HepG2 (cell line): Measurements from ENCODE around the gene CHMP4B. TPM values are rescaled to one million over a fixed set of nuclear protein-coding genes. Genes with fewer than 3 reads are reported as not detected.

ENCODE experiments used
- AFF4 ChIP-seq: sonication (generic); formaldehyde crosslinking; IDR thresholded peaks from 2 replicates; pipeline ENCODE4 v1.4.0; 2020; ENCODE audit warnings: missing genetic modification reagents
- CAMTA2 ChIP-seq: sonication (generic); formaldehyde crosslinking; IDR thresholded peaks from 2 replicates; pipeline ENCODE4 v1.4.0; 2020; ENCODE audit warnings: mild to moderate bottlenecking, missing genetic modification reagents, borderline replicate concordance
- EP300 ChIP-seq, 3 experiments: sonication (generic) in 1 of 3; formaldehyde crosslinking in 1 of 3; IDR thresholded peaks; 2 replicates each; pipeline versions ENCODE4 v1.5.1 to v1.6.1; 2011 to 2020; ENCODE audit warnings: low read depth in 2 of 3, low read length in 2 of 3, borderline replicate concordance in 1 of 3, improper control_type of control experiment in 1 of 3, mild to moderate bottlenecking in 1 of 3, missing genetic modification reagents in 1 of 3, moderate library complexity in 1 of 3
- FOXP1 ChIP-seq, 2 experiments: fragments of 450-650 bp in 1 of 2; IDR thresholded peaks; 2 replicates each; pipeline ENCODE4 v1.6.1; 2017 to 2018; ENCODE audit warnings: antibody characterized with exemption in 1 of 2
- HDAC2 ChIP-seq: sonication (generic); formaldehyde crosslinking; IDR thresholded peaks from 2 replicates; pipeline ENCODE4 v1.4.0; 2020; ENCODE audit warnings: missing genetic modification reagents
- IRF9 ChIP-seq: sonication (generic); formaldehyde crosslinking; IDR thresholded peaks from 2 replicates; pipeline ENCODE4 v1.8.0; 2022; ENCODE audit warnings: missing genetic modification reagents, mild to moderate bottlenecking, borderline replicate concordance
- MEIS1 ChIP-seq: sonication (generic); formaldehyde crosslinking; IDR thresholded peaks from 2 replicates; pipeline ENCODE4 v1.9.0; 2021; ENCODE audit warnings: mild to moderate bottlenecking, missing genetic modification reagents, moderate library complexity, borderline replicate concordance
- POLR2AphosphoS5 ChIP-seq: IDR thresholded peaks from 2 replicates; pipeline ENCODE4 v1.6.1; 2012; ENCODE audit warnings: low read depth, low read length
- RBM22 ChIP-seq: fragments of 200-400 bp; formaldehyde crosslinking; optimal IDR thresholded peaks from 2 replicates; pipeline ENCODE3; 2017; ENCODE audit warnings: mild to moderate bottlenecking, low read length, moderate library complexity
- SMAD9 ChIP-seq: sonication (generic); formaldehyde crosslinking; IDR thresholded peaks from 2 replicates; pipeline ENCODE4 v1.5.1; 2020; ENCODE audit warnings: mild to moderate bottlenecking, missing genetic modification reagents
- ZNF589 ChIP-seq: sonication (generic); formaldehyde crosslinking; conservative IDR thresholded peaks from 2 replicates; pipeline ENCODE4 v1.8.0; 2022; ENCODE audit warnings: mild to moderate bottlenecking, moderate library complexity, missing genetic modification reagents
- ZNF737 ChIP-seq: sonication (generic); formaldehyde crosslinking; IDR thresholded peaks from 2 replicates; pipeline ENCODE4 v1.5.0; 2020; ENCODE audit warnings: missing genetic modification reagents, mild to moderate bottlenecking, borderline replicate concordance
- ZNF780A ChIP-seq: sonication (generic); formaldehyde crosslinking; IDR thresholded peaks from 2 replicates; pipeline ENCODE4 v1.8.0; 2022; ENCODE audit warnings: mild to moderate bottlenecking, missing genetic modification reagents, moderate library complexity
- polyA plus RNA-seq, 8 experiments: library from polyadenylated mRNA; depleted of rRNA in 3 of 8; stranded (reverse) in 7 of 8; unstranded in 1 of 8; fragments of >200 nt; fragmentation: Illumina TruSeq in 4 of 8; extraction: Trizol in 4 of 8; gene quantifications; 2 replicates each; pipeline versions ENCODE4 v1.2.1 to v1.2.3, GENCODE V29; 2011 to 2016; ENCODE audit warnings: low read depth in 4 of 8, missing spikeins in 1 of 8, mixed read lengths in 1 of 8; ENCODE audit not compliant: insufficient read depth in 1 of 8
- total RNA-seq, 5 experiments: library from RNA; depleted of rRNA; stranded (reverse); fragments of >200 nt; fragmentation: Illumina TruSeq; extraction: Trizol; gene quantifications; 2 replicates each; pipeline ENCODE4 v1.2.3, GENCODE V29; 2016; ENCODE audit warnings: low read depth in 1 of 5
- TF ChIP-seq, protein P1 (sequence below): sonication (generic); formaldehyde crosslinking; IDR thresholded peaks from 2 replicates; pipeline ENCODE4 v1.5.1; 2020; ENCODE audit warnings: mild to moderate bottlenecking, missing genetic modification reagents, moderate library complexity
- TF ChIP-seq, protein P2 (sequence below): sonication (generic); formaldehyde crosslinking; IDR thresholded peaks from 2 replicates; pipeline ENCODE4 v1.4.0; 2020; ENCODE audit warnings: missing genetic modification reagents, low read depth, mild to moderate bottlenecking, borderline replicate concordance
- TF ChIP-seq, protein P3 (sequence below): sonication (generic); formaldehyde crosslinking; IDR thresholded peaks from 2 replicates; pipeline ENCODE4 v1.8.1; 2022; ENCODE audit warnings: low read depth, mild to moderate bottlenecking, missing genetic modification reagents

The CHMP4B gene
- total and polyA plus RNA-seq, 2 of the 13 experiments (the other 11 are each of a cell fraction or from before 2014, with no cell fraction given), result 40.1 to 45.6 TPM

- TF ChIP-seq EP300 (IDR thresholded peaks at IDR 0.05; ENCODE audit: low read depth in 2 of 2, low read length in 2 of 2) (no peak), EP300 (CRISPR knock-in tag; IDR thresholded peaks at IDR 0.05; ENCODE audit: borderline replicate concordance) (no peak; the same call in 1 of the 2 replicates), ZNF589 (CRISPR knock-in tag) (no peak), POLR2AphosphoS5 (no peak), ZNF737 (CRISPR knock-in tag) (no peak; the same call in 1 of the 2 replicates), MEIS1 (CRISPR knock-in tag) (peak; percentile 12; the same call in 1 of the 2 replicates), RBM22 (no peak), SMAD9 (CRISPR knock-in tag) (no peak), CAMTA2 (no peak), IRF9 (CRISPR knock-in tag) (no peak), HDAC2 (no peak; the same call in 1 of the 2 replicates), FOXP1 (IDR thresholded peaks at IDR 0.05) (no peak), FOXP1 (CRISPR knock-in tag; IDR thresholded peaks at IDR 0.05) (no peak), AFF4 (CRISPR knock-in tag) (no peak), ZNF780A (CRISPR knock-in tag) (no peak)
- TF ChIP-seq, protein P1, sequence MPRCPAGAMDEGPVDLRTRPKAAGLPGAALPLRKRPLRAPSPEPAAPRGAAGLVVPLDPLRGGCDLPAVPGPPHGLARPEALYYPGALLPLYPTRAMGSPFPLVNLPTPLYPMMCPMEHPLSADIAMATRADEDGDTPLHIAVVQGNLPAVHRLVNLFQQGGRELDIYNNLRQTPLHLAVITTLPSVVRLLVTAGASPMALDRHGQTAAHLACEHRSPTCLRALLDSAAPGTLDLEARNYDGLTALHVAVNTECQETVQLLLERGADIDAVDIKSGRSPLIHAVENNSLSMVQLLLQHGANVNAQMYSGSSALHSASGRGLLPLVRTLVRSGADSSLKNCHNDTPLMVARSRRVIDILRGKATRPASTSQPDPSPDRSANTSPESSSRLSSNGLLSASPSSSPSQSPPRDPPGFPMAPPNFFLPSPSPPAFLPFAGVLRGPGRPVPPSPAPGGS, result no peak
- TF ChIP-seq, protein P2, sequence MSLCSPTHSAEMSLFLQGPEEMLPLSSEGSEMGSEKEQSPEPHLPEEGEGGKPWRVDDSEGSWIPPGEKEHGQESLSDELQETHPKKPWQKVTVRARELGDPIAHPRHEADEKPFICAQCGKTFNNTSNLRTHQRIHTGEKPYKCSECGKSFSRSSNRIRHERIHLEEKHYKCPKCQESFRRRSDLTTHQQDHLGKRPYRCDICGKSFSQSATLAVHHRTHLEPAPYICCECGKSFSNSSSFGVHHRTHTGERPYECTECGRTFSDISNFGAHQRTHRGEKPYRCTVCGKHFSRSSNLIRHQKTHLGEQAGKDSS (CRISPR knock-in tag), result no peak
- TF ChIP-seq, protein P3, sequence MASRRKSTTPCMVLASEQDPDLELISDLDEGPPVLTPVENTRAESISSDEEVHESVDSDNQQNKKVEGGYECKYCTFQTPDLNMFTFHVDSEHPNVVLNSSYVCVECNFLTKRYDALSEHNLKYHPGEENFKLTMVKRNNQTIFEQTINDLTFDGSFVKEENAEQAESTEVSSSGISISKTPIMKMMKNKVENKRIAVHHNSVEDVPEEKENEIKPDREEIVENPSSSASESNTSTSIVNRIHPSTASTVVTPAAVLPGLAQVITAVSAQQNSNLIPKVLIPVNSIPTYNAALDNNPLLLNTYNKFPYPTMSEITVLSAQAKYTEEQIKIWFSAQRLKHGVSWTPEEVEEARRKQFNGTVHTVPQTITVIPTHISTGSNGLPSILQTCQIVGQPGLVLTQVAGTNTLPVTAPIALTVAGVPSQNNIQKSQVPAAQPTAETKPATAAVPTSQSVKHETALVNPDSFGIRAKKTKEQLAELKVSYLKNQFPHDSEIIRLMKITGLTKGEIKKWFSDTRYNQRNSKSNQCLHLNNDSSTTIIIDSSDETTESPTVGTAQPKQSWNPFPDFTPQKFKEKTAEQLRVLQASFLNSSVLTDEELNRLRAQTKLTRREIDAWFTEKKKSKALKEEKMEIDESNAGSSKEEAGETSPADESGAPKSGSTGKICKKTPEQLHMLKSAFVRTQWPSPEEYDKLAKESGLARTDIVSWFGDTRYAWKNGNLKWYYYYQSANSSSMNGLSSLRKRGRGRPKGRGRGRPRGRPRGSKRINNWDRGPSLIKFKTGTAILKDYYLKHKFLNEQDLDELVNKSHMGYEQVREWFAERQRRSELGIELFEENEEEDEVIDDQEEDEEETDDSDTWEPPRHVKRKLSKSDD (CRISPR knock-in tag), result peak; percentile 47; the same call in 1 of the 2 replicates
Measured at GRCh38 chr20:33791959-33792597, 19.1 kb upstream of the CHMP4B start (continued).
